K562 (cell line): Measurements from ENCODE around the gene CBY3.
"Not testable (repeated sequence)": the region's sequence is repeated elsewhere in the genome, so short reads cannot be mapped to it uniquely, and the experiment has no call there.

ENCODE experiments used
- CREM ChIP-seq: IDR thresholded peaks from 2 replicates; pipeline ENCODE4 v1.6.1; 2014; ENCODE audit warnings: antibody characterized with exemption, low read depth
- CTCF ChIP-seq, 3 experiments: IDR thresholded peaks in 2 of 3; conservative IDR thresholded peaks in 1 of 3; 2 replicates each; pipeline ENCODE4 v1.5.1; 2011 to 2012; ENCODE audit warnings: low read length in 3 of 3, mild to moderate bottlenecking in 3 of 3, control low read depth in 2 of 3, improper control_type of control experiment in 1 of 3, inconsistent platforms in 1 of 3, low read depth in 1 of 3, mixed read lengths in 1 of 3, moderate library complexity in 1 of 3; ENCODE audit not compliant: insufficient read depth in 2 of 3
- FOXK1 ChIP-seq: sonication (generic); formaldehyde crosslinking; IDR thresholded peaks from 2 replicates; pipeline ENCODE4 v1.8.0; 2022; ENCODE audit warnings: missing genetic modification reagents, mild to moderate bottlenecking, borderline replicate concordance
- HDAC2 ChIP-seq: fragments of 450-650 bp; IDR thresholded peaks from 2 replicates; pipeline ENCODE4 v1.6.1; 2016; ENCODE audit warnings: mild to moderate bottlenecking
- JUN ChIP-seq, 2 experiments: sonication (generic) in 1 of 2; formaldehyde crosslinking in 1 of 2; IDR thresholded peaks; 2 replicates each; pipeline versions ENCODE4 v1.6.1 to v1.8.0; 2012 to 2022; ENCODE audit warnings: borderline replicate concordance in 2 of 2, mild to moderate bottlenecking in 2 of 2, improper control_type of control experiment in 1 of 2, low read depth in 1 of 2, low read length in 1 of 2, missing genetic modification reagents in 1 of 2
- KDM1A ChIP-seq, 2 experiments: fragments of 450-650 bp; IDR thresholded peaks; 2 replicates each; pipeline ENCODE4 v1.6.1; 2016; ENCODE audit warnings: mild to moderate bottlenecking in 2 of 2
- KLF13 ChIP-seq: fragments of 450-650 bp; IDR thresholded peaks from 2 replicates; pipeline ENCODE4 v1.6.1; 2016; ENCODE audit warnings: missing genetic modification characterization, low read depth, mild to moderate bottlenecking, missing compliant biosample characterization, moderate library complexity, borderline replicate concordance
- PML ChIP-seq: IDR thresholded peaks from 2 replicates; pipeline ENCODE4 v1.6.1; 2012; ENCODE audit warnings: low read length, inconsistent platforms
- PRPF4 ChIP-seq: fragments of 200-400 bp; formaldehyde crosslinking; IDR thresholded peaks from one replicate; pipeline ENCODE4 v1.6.1; 2017; ENCODE audit warnings: low read length, low read depth, mild to moderate bottlenecking; ENCODE audit not compliant: insufficient read depth, poor library complexity, severe bottlenecking
- TRIM28 ChIP-seq: fragments of 450-650 bp; IDR thresholded peaks from 2 replicates; pipeline ENCODE4 v1.6.1; 2017
- ZNF76 ChIP-seq: fragments of 250-450 bp; sonication (Bioruptor Pico); IDR thresholded peaks from 2 replicates; pipeline ENCODE4 v1.4.0; 2020; ENCODE audit warnings: mild to moderate bottlenecking, moderate library complexity, borderline replicate concordance
- TF ChIP-seq, protein P1 (sequence below): fragments of 200-800 bp; sonication (Bioruptor generic); IDR thresholded peaks from 2 replicates; pipeline ENCODE4 v1.6.1; 2016; ENCODE audit warnings: missing genetic modification characterization, missing compliant biosample characterization

DNA sequence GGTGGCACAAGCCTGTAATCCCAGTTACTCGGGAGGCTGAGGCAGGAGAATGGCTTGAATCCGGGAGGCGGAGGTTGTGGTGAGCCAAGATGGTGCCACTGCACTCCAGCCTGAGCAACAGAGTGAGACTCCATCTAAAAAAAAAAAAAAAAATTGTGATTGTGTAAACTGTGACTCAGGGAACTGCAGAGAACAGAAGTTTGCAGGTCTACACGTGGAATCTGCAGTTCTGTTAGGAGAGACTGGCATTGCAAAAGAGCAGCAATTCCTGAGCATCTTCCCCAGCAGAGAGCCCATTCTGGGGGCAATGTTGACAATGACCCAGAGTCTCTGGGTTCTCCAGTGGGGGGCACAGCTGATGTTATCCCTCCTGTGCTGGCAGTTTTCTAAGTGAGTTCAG lies 39.1 kb downstream of the CBY3 start:
- not testable (repeated sequence) for TF ChIP-seq CTCF (IDR thresholded peaks at IDR 0.05 in 2 of 3, conservative IDR thresholded peaks at IDR 0.05 in 1 of 3; ENCODE audit: insufficient read depth in 2 of 3, low read depth in 1 of 3, low read length in 3 of 3); HDAC2; PRPF4; CREM; KDM1A (IDR thresholded peaks at IDR 0.05); JUN (IDR thresholded peaks at IDR 0.05; ENCODE audit: borderline replicate concordance, low read depth, low read length); JUN (CRISPR knock-in tag; IDR thresholded peaks at IDR 0.05; ENCODE audit: borderline replicate concordance); TRIM28; PML; FOXK1 (CRISPR knock-in tag); ZNF76 (CRISPR knock-in tag); KLF13
- TF ChIP-seq, protein P1, sequence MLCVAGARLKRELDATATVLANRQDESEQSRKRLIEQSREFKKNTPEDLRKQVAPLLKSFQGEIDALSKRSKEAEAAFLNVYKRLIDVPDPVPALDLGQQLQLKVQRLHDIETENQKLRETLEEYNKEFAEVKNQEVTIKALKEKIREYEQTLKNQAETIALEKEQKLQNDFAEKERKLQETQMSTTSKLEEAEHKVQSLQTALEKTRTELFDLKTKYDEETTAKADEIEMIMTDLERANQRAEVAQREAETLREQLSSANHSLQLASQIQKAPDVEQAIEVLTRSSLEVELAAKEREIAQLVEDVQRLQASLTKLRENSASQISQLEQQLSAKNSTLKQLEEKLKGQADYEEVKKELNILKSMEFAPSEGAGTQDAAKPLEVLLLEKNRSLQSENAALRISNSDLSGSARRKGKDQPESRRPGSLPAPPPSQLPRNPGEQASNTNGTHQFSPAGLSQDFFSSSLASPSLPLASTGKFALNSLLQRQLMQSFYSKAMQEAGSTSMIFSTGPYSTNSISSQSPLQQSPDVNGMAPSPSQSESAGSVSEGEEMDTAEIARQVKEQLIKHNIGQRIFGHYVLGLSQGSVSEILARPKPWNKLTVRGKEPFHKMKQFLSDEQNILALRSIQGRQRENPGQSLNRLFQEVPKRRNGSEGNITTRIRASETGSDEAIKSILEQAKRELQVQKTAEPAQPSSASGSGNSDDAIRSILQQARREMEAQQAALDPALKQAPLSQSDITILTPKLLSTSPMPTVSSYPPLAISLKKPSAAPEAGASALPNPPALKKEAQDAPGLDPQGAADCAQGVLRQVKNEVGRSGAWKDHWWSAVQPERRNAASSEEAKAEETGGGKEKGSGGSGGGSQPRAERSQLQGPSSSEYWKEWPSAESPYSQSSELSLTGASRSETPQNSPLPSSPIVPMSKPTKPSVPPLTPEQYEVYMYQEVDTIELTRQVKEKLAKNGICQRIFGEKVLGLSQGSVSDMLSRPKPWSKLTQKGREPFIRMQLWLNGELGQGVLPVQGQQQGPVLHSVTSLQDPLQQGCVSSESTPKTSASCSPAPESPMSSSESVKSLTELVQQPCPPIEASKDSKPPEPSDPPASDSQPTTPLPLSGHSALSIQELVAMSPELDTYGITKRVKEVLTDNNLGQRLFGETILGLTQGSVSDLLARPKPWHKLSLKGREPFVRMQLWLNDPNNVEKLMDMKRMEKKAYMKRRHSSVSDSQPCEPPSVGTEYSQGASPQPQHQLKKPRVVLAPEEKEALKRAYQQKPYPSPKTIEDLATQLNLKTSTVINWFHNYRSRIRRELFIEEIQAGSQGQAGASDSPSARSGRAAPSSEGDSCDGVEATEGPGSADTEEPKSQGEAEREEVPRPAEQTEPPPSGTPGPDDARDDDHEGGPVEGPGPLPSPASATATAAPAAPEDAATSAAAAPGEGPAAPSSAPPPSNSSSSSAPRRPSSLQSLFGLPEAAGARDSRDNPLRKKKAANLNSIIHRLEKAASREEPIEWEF (CRISPR knock-in tag), result not testable (repeated sequence)
